ENCODE data around the gene TEAD4.
A peak's percentile ranks its signal among the peaks of the same experiment; 100 is the strongest.

TEAD4 gene

DNA sequence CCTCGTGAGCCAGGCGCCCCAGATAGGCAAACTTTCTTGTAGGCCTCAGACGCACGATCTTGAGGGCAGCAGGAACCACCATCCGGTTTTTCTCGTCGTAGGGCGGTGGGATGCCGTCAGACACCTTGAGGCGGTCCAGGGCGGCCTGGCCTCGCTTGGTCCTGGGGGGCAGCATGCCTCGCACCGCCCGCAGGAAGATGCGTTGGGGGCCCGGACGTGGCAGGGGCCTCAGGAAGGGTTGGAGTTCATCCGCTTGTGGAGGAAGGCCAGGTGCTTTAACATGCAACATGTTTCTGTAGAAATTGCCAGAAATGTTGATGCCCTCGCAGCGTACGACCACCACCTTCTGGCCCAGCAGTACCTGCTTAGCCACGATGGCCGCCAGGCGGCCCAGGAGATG, 112.5 kb downstream of the TEAD4 start:
- no peak for TF ChIP-seq CTCF (IDR thresholded peaks at IDR 0.05)

GRCh38 chr12:3073438-3074250, 114.4 kb downstream of the TEAD4 start:
- TF ChIP-seq CTCF (IDR thresholded peaks at IDR 0.05) = peak; percentile 99

- no peak for TF ChIP-seq CTCF (IDR thresholded peaks at IDR 0.05)
These were observed 116.1 kb downstream of the TEAD4 start for GRCh38 chr12:3075315-3075714.

- TF ChIP-seq CTCF (IDR thresholded peaks at IDR 0.05) = no peak
These were observed 117.8 kb downstream of the TEAD4 start, which contains the start of gene TSPAN9 for GRCh38 chr12:3076730-3077571. TSS of gene TSPAN9 (plus strand) at chr12:3077379. CDS start at chr12:3201194, 123,815 bp downstream.

DNA sequence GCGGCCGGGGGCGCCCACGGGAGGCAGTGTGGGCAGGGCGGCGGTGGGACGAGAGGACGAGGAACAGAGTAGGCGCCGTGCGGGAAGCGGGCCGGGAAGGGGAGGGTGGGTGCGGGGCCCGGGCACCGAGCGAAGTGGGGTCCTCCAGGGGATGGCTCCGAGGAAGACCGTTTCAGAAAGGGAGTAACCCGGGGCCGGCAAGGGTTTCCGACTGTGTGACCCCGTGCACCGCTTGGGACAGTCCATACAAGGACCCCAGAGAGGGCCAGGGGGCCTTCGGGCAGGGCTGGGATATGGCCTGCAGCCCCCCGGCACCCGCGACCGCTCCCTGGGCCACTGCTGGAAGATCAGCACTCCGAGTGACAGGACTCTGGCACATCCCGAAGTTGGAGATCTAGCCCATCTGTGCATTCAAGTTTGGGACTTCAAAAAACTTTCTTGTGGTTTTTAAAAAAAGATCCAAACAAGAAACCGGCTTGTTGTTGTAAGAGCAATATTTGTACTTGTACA, 118.4 kb downstream of the TEAD4 start:
- no peak for TF ChIP-seq CTCF (IDR thresholded peaks at IDR 0.05)

GRCh38 chr12:3078086-3078820, 119.1 kb downstream of the TEAD4 start:
- no peak for TF ChIP-seq CTCF (IDR thresholded peaks at IDR 0.05)

DNA sequence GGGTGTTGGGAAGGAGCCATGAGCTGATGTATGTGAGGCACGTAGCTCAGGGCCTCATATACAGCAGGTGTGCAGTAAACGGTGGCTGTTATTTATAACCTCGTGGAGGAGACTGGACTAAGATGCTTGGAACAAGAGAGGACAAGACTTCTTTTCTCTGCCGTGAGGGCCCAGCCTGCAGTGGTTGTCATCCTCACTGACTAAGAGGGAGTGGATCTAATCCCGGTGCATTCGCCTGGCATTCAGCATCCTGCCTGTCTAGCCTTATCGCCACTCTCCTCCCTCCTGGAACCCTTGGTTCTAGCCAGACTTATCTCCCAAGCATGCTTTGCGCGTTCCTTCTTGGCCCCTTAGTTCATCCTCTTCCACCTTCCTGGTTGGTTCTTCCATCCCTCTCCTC, 121.9 kb downstream of the TEAD4 start:
- no peak for TF ChIP-seq CTCF (IDR thresholded peaks at IDR 0.05)

Data from LNCAP (cell line).